ENCODE results near the gene TMEM176B. TPM values are rescaled to one million over a fixed set of nuclear protein-coding genes. Genes with fewer than 3 reads are reported as not detected.

The TMEM176B gene
- total RNA-seq, 1 donor from 2014 or later: 3.1 TPM

DNA sequence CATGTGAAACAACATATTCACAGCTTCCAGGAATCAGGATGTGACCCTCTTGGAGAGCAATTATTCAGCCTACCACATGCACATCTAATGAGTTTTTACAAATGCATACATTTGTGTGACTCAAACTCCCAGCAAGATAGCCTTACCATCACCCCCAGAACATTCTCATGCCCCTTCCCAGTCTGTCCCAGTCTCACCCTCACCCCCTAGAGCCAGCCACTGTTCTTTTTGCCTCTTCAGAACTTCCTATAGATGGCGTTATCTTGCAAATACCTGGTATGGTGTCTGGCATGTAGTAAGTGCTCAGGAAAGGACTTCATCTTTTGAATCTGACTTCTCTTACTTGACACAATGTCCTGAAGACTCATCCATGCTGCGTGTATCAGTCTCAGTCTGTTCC lies 28.2 kb upstream of the TMEM176B start:
- no peak for DNase-seq (ENCODE audit: low read depth, low spot score)
- peaks cover 17% of the 10 kb centered on the region for H3K4me1 Mint-ChIP-seq

GRCh38 chr7:150826061-150826849 lies 26.1 kb upstream of the TMEM176B start:
- Mint-ChIP-seq H3K4me3 (no peak overlapping the region), H3K36me3 (ENCODE audit: low read depth) (peaks cover 2% of the 10 kb centered on the region), H3K4me1 (peaks cover 8% of the 10 kb centered on the region), H3K27me3 (ENCODE audit: low read depth) (peaks cover 2% of the 10 kb centered on the region), H3K27ac (ENCODE audit: unreplicated experiment) (no peak overlapping the region), H3K9me3 (peaks cover 11% of the 10 kb centered on the region)
- TF ChIP-seq, protein P1, sequence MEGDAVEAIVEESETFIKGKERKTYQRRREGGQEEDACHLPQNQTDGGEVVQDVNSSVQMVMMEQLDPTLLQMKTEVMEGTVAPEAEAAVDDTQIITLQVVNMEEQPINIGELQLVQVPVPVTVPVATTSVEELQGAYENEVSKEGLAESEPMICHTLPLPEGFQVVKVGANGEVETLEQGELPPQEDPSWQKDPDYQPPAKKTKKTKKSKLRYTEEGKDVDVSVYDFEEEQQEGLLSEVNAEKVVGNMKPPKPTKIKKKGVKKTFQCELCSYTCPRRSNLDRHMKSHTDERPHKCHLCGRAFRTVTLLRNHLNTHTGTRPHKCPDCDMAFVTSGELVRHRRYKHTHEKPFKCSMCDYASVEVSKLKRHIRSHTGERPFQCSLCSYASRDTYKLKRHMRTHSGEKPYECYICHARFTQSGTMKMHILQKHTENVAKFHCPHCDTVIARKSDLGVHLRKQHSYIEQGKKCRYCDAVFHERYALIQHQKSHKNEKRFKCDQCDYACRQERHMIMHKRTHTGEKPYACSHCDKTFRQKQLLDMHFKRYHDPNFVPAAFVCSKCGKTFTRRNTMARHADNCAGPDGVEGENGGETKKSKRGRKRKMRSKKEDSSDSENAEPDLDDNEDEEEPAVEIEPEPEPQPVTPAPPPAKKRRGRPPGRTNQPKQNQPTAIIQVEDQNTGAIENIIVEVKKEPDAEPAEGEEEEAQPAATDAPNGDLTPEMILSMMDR (conservative IDR thresholded peaks at IDR 0.05): no peak
- DNase-seq (ENCODE audit: low read depth, low spot score): no peak

More for the DNA sequence above, 28.2 kb upstream of the TMEM176B start:
- H3K36me3 Mint-ChIP-seq (ENCODE audit: low read depth): no peaks in the 10 kb centered on the region
- H3K27ac Mint-ChIP-seq (ENCODE audit: unreplicated experiment): no peak overlapping the region
- no peak overlapping the region for H3K4me3 Mint-ChIP-seq
- no peaks in the 10 kb centered on the region for H3K9me3 Mint-ChIP-seq
- TF ChIP-seq, protein P1 (conservative IDR thresholded peaks at IDR 0.05): no peak
- H3K27me3 Mint-ChIP-seq (ENCODE audit: low read depth): peaks cover 2% of the 10 kb centered on the region

GRCh38 chr7:150824379-150825177 lies 24.4 kb upstream of the TMEM176B start:
- H3K4me3 Mint-ChIP-seq: no peak overlapping the region
- H3K4me1 Mint-ChIP-seq: no peaks in the 10 kb centered on the region
- TF ChIP-seq, protein P1 (conservative IDR thresholded peaks at IDR 0.05): no peak
- no peak overlapping the region for H3K27ac Mint-ChIP-seq (ENCODE audit: unreplicated experiment)
- peaks cover 11% of the 10 kb centered on the region for H3K9me3 Mint-ChIP-seq
- peaks cover 2% of the 10 kb centered on the region for H3K36me3 Mint-ChIP-seq (ENCODE audit: low read depth)
- peaks cover 2% of the 10 kb centered on the region for H3K27me3 Mint-ChIP-seq (ENCODE audit: low read depth)
- no peak for DNase-seq (ENCODE audit: low read depth, low spot score)

DNA sequence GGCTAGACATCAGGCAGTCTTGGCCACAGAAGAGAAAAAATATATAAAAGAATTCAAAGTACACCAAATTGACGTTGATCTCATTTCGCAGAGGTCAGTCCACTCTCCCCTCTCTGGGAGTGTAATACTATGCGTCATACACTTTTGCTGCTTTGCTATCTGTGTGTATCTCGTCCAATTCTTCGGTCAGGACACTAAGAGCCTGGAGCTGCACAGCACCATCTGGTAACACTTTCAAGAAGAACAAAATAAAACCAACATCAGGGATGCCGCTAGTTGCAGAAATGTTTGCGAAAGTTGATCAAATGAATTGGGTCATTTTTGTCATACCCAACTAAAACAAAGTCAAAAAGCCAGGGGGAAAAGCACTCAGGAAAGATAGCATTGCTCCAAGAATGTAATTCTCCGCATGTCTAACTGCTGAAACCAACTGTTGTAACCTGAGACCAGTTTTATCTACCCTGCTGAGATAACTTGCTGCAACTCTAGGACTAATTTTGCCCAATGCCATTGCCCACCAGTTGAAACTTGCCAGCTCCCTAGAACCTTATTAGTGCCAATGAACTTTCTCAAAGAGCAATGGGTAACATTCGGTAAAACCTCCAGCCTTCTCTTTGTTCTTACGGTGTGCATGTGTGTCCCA lies 23.4 kb upstream of the TMEM176B start:
- Mint-ChIP-seq H3K4me1 (no peaks in the 10 kb centered on the region), H3K9me3 (peaks cover 11% of the 10 kb centered on the region), H3K36me3 (ENCODE audit: low read depth) (peaks cover 2% of the 10 kb centered on the region), H3K4me3 (no peak overlapping the region), H3K27me3 (ENCODE audit: low read depth) (peaks cover 2% of the 10 kb centered on the region), H3K27ac (ENCODE audit: unreplicated experiment) (no peak overlapping the region)
- TF ChIP-seq, protein P1 (conservative IDR thresholded peaks at IDR 0.05): no peak
- no peak for DNase-seq (ENCODE audit: low read depth, low spot score)

DNA sequence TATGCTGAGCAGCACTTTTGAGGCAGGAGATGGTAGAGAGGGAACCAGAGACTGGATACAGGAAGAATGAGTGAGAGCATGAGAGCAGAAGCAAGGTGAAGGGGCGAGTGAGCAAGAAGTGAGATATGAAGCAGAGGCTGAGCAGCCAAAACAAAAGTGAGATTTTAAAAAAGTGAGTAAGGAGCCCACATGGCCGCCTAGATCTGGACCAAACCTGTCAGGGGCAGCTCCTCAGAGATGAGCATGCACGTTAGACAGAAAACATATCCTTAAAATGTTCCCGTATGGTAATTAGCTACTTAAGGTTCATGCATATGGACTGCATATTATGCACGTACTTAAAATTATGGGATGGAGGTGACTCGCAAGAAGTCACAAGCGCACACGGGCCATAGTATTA lies 22.9 kb upstream of the TMEM176B start:
- H3K4me1 Mint-ChIP-seq: no peaks in the 10 kb centered on the region
- H3K4me3 Mint-ChIP-seq: no peak overlapping the region
- TF ChIP-seq, protein P1 (conservative IDR thresholded peaks at IDR 0.05): no peak
- H3K36me3 Mint-ChIP-seq (ENCODE audit: low read depth): peaks cover 2% of the 10 kb centered on the region
- H3K9me3 Mint-ChIP-seq: peaks cover 14% of the 10 kb centered on the region
- peak overlapping the region; percentile 0 for H3K27ac Mint-ChIP-seq (ENCODE audit: unreplicated experiment)
- DNase-seq (ENCODE audit: low read depth, low spot score): no peak
- no peaks in the 10 kb centered on the region for H3K27me3 Mint-ChIP-seq (ENCODE audit: low read depth)

All from neural crest cell (in vitro differentiated cells).